Measurements from ENCODE around the gene RND1. TPM values are rescaled to one million over a fixed set of nuclear protein-coding genes. Genes with fewer than 3 reads are reported as not detected.
"Not testable (repeated sequence)": the region's sequence is repeated elsewhere in the genome, so short reads cannot be mapped to it uniquely, and the experiment has no call there.

The RND1 gene
- 0.39 TPM for polyA plus RNA-seq (2013, experiment 1 of 2)
- polyA plus RNA-seq (2013, experiment 2 of 2) = 0.51 TPM

GRCh38 chr12:48865281-48866051, at the start of gene RND1:
RND1 (minus strand) TSS chr12:48865870; CDS start chr12:48865767, 103 bp downstream.
- DNase-seq = peak; percentile 95
- no peak within 1 kb of the TSS for H4K91ac ChIP-seq (ENCODE audit: low read length)
- H3K14ac ChIP-seq (ENCODE audit: low read length in 2 of 2) = no peak within 1 kb of the TSS
- WGBS = 3% methylated on average over 31 of the region's 32 CpGs
- peak within 1 kb of the TSS; percentile 67 for H3K4me2 ChIP-seq (ENCODE audit: low read length, poor library complexity, severe bottlenecking)
- H2BK120ac ChIP-seq (ENCODE audit: low read depth, low read length) = no peak within 1 kb of the TSS
- H4K8ac ChIP-seq (ENCODE audit: low read length) = no peak within 1 kb of the TSS
- H3K79me1 ChIP-seq (replicated peaks; ENCODE audit: low read length, poor library complexity, severe bottlenecking) = no peaks in the 10 kb centered on the region
- H3K23ac ChIP-seq (ENCODE audit: low read length in 2 of 2) = no peak within 1 kb of the TSS
- H3K27me3 ChIP-seq (ENCODE audit: control insufficient read depth in 1 of 2, insufficient read depth in 1 of 2, low read length in 2 of 2) = peaks cover 43 to 45% of the 10 kb centered on the region in 2 experiments
- no peak within 1 kb of the TSS for H2BK5ac ChIP-seq (ENCODE audit: low read depth, low read length, poor library complexity, severe bottlenecking)
- H3K4me3 ChIP-seq (ENCODE audit: insufficient read depth in 1 of 2, low read depth in 1 of 2, low read length in 2 of 2) = peak within 1 kb of the TSS; percentile 57 to 88
- H3K18ac ChIP-seq (ENCODE audit: low read depth in 1 of 2, low read length in 2 of 2) = peak within 1 kb of the TSS in 1 of 2 experiments; percentile 11
- H2BK12ac ChIP-seq (ENCODE audit: low read length in 2 of 2) = no peak within 1 kb of the TSS
- no peak within 1 kb of the TSS for H3K27ac ChIP-seq (ENCODE audit: low read length, poor library complexity, severe bottlenecking)
- H2AFZ ChIP-seq (ENCODE audit: low read depth, low read length) = peak within 1 kb of the TSS; percentile 69
- H2BK15ac ChIP-seq (ENCODE audit: low read depth, poor library complexity, severe bottlenecking) = no peak within 1 kb of the TSS
- peaks cover 9% of the 10 kb centered on the region for H3K4me1 ChIP-seq (ENCODE audit: control insufficient read depth, insufficient read depth, low read depth, low read length)
- no peak within 1 kb of the TSS for H3K4ac ChIP-seq (ENCODE audit: low read depth in 1 of 2, low read length in 2 of 2)
- H3K9ac ChIP-seq (ENCODE audit: low read length) = peak within 1 kb of the TSS; percentile 64
- H3K9me3 ChIP-seq (ENCODE audit: control insufficient read depth, low read length) = no peaks in the 10 kb centered on the region
- H3K36me3 ChIP-seq (ENCODE audit: control insufficient read depth in 1 of 2, insufficient read depth in 2 of 2, low read depth in 1 of 2, low read length in 2 of 2) = no peaks in the 10 kb centered on the region
- H2AK5ac ChIP-seq (ENCODE audit: low read length, severe bottlenecking) = no peak within 1 kb of the TSS

GRCh38 chr12:48910196-48910595, 44.5 kb upstream of the RND1 start:
- H4K8ac ChIP-seq (ENCODE audit: low read length) = no peak overlapping the region
- H3K27ac ChIP-seq (ENCODE audit: low read length, poor library complexity, severe bottlenecking) = no peak overlapping the region

GRCh38 chr12:48909698-48910097, 44.0 kb upstream of the RND1 start:
- not testable (repeated sequence) for H3K4me2 ChIP-seq (ENCODE audit: low read length, poor library complexity, severe bottlenecking); H3K18ac ChIP-seq (ENCODE audit: low read depth in 1 of 2, low read length in 2 of 2); H3K36me3 ChIP-seq (ENCODE audit: control insufficient read depth in 1 of 2, insufficient read depth in 2 of 2, low read depth in 1 of 2, low read length in 2 of 2); H3K4me1 ChIP-seq (ENCODE audit: control insufficient read depth, insufficient read depth, low read depth, low read length); H2BK15ac ChIP-seq (ENCODE audit: low read depth, poor library complexity, severe bottlenecking); H3K23ac ChIP-seq (ENCODE audit: low read length in 2 of 2); H3K9me3 ChIP-seq (ENCODE audit: control insufficient read depth, low read length); H2BK12ac ChIP-seq (ENCODE audit: low read length in 2 of 2); H2BK5ac ChIP-seq (ENCODE audit: low read depth, low read length, poor library complexity, severe bottlenecking); H4K8ac ChIP-seq (ENCODE audit: low read length); H3K27me3 ChIP-seq (ENCODE audit: control insufficient read depth in 1 of 2, insufficient read depth in 1 of 2, low read length in 2 of 2); H2AK5ac ChIP-seq (ENCODE audit: low read length, severe bottlenecking); DNase-seq; H3K4me3 ChIP-seq (ENCODE audit: insufficient read depth in 1 of 2, low read depth in 1 of 2, low read length in 2 of 2); H3K9ac ChIP-seq (ENCODE audit: low read length); H3K79me1 ChIP-seq (replicated peaks; ENCODE audit: low read length, poor library complexity, severe bottlenecking); H2AFZ ChIP-seq (ENCODE audit: low read depth, low read length); H3K27ac ChIP-seq (ENCODE audit: low read length, poor library complexity, severe bottlenecking); H2BK120ac ChIP-seq (ENCODE audit: low read depth, low read length); H4K91ac ChIP-seq (ENCODE audit: low read length); H3K4ac ChIP-seq (ENCODE audit: low read depth in 1 of 2, low read length in 2 of 2); H3K14ac ChIP-seq (ENCODE audit: low read length in 2 of 2)
- 84% methylated on average over 9 of the region's 11 CpGs for WGBS

More at GRCh38 chr12:48910196-48910595, 44.5 kb upstream of the RND1 start:
- Histone ChIP-seq H3K18ac (ENCODE audit: low read depth in 1 of 2, low read length in 2 of 2) (no peak overlapping the region), H2BK15ac (ENCODE audit: low read depth, poor library complexity, severe bottlenecking) (no peak overlapping the region), H3K79me1 (replicated peaks; ENCODE audit: low read length, poor library complexity, severe bottlenecking) (no peaks in the 10 kb centered on the region), H3K27me3 (ENCODE audit: control insufficient read depth in 1 of 2, insufficient read depth in 1 of 2, low read length in 2 of 2) (peaks cover 0 to 2% of the 10 kb centered on the region in 2 experiments), H4K91ac (ENCODE audit: low read length) (no peak overlapping the region), H3K9me3 (ENCODE audit: control insufficient read depth, low read length) (no peaks in the 10 kb centered on the region), H3K4ac (ENCODE audit: low read depth in 1 of 2, low read length in 2 of 2) (no peak overlapping the region), H3K14ac (ENCODE audit: low read length in 2 of 2) (no peak overlapping the region), H2BK12ac (ENCODE audit: low read length in 2 of 2) (no peak overlapping the region), H3K23ac (ENCODE audit: low read length in 2 of 2) (no peak overlapping the region), H2AFZ (ENCODE audit: low read depth, low read length) (no peak overlapping the region), H2BK120ac (ENCODE audit: low read depth, low read length) (no peak overlapping the region), H3K9ac (ENCODE audit: low read length) (no peak overlapping the region), H3K4me2 (ENCODE audit: low read length, poor library complexity, severe bottlenecking) (no peak overlapping the region), H3K36me3 (ENCODE audit: control insufficient read depth in 1 of 2, insufficient read depth in 2 of 2, low read depth in 1 of 2, low read length in 2 of 2) (peaks cover 0 to 3% of the 10 kb centered on the region in 2 experiments), H3K4me1 (ENCODE audit: control insufficient read depth, insufficient read depth, low read depth, low read length) (no peaks in the 10 kb centered on the region), H2AK5ac (ENCODE audit: low read length, severe bottlenecking) (no peak overlapping the region), H2BK5ac (ENCODE audit: low read depth, low read length, poor library complexity, severe bottlenecking) (no peak overlapping the region), H3K4me3 (ENCODE audit: insufficient read depth in 1 of 2, low read depth in 1 of 2, low read length in 2 of 2) (no peak overlapping the region)
- no peak for DNase-seq

DNA sequence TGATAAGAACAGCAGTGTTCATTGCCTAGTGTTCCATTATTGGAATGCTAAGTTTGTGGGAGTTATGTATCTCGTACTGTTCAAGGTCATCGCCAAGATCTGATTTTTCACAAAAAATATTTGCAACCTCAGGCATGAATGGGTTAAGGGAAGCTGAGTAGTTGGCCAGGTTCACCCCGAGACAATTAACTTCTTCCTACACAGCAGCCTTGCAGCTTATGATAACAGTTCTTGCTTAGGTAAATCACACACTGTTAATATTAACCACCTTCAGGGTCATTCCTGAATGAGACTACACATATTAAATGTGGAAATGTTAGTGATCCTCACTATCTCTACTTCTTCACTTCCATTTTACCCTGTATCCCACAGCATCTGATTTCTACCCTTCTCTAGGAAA, 41.6 kb upstream of the RND1 start:
- H3K9me3 ChIP-seq (ENCODE audit: control insufficient read depth, low read length) = no peaks in the 10 kb centered on the region
- no peak overlapping the region for H2AK5ac ChIP-seq (ENCODE audit: low read length, severe bottlenecking)
- H3K27me3 ChIP-seq (ENCODE audit: control insufficient read depth in 1 of 2, insufficient read depth in 1 of 2, low read length in 2 of 2) = peaks cover 0 to 7% of the 10 kb centered on the region in 2 experiments
- no peak overlapping the region for H3K23ac ChIP-seq (ENCODE audit: low read length in 2 of 2)
- no peak overlapping the region for H3K27ac ChIP-seq (ENCODE audit: low read length, poor library complexity, severe bottlenecking)
- no peak overlapping the region for H3K4me3 ChIP-seq (ENCODE audit: insufficient read depth in 1 of 2, low read depth in 1 of 2, low read length in 2 of 2)
- no peaks in the 10 kb centered on the region for H3K36me3 ChIP-seq (ENCODE audit: control insufficient read depth in 1 of 2, insufficient read depth in 2 of 2, low read depth in 1 of 2, low read length in 2 of 2)
- no peak overlapping the region for H2BK12ac ChIP-seq (ENCODE audit: low read length in 2 of 2)
- H3K4me1 ChIP-seq (ENCODE audit: control insufficient read depth, insufficient read depth, low read depth, low read length) = peaks cover 8% of the 10 kb centered on the region
- no peaks in the 10 kb centered on the region for H3K79me1 ChIP-seq (replicated peaks; ENCODE audit: low read length, poor library complexity, severe bottlenecking)
- no peak overlapping the region for H2BK120ac ChIP-seq (ENCODE audit: low read depth, low read length)
- H2AFZ ChIP-seq (ENCODE audit: low read depth, low read length) = no peak overlapping the region
- no peak overlapping the region for H3K4me2 ChIP-seq (ENCODE audit: low read length, poor library complexity, severe bottlenecking)
- no peak overlapping the region for H3K4ac ChIP-seq (ENCODE audit: low read depth in 1 of 2, low read length in 2 of 2)
- no peak overlapping the region for H2BK5ac ChIP-seq (ENCODE audit: low read depth, low read length, poor library complexity, severe bottlenecking)
- WGBS = 96% methylated on average over 2 of the region's 3 CpGs
- no peak overlapping the region for H3K9ac ChIP-seq (ENCODE audit: low read length)
- DNase-seq = no peak
- H3K14ac ChIP-seq (ENCODE audit: low read length in 2 of 2) = no peak overlapping the region
- no peak overlapping the region for H4K8ac ChIP-seq (ENCODE audit: low read length)
- no peak overlapping the region for H3K18ac ChIP-seq (ENCODE audit: low read depth in 1 of 2, low read length in 2 of 2)
- no peak overlapping the region for H4K91ac ChIP-seq (ENCODE audit: low read length)
- no peak overlapping the region for H2BK15ac ChIP-seq (ENCODE audit: low read depth, poor library complexity, severe bottlenecking)

All from mesenchymal stem cell (in vitro differentiated cells and primary cell).